Spleen (tissue), 11 donors: Measurements from ENCODE around the gene SH2D4B. TPM values are rescaled to one million over a fixed set of nuclear protein-coding genes. Genes with fewer than 3 reads are reported as not detected.
A peak's percentile ranks its signal among the peaks of the same experiment; 100 is the strongest.

Experiments used
- DNase-seq: peaks from one replicate; pipeline ENCODE4 v3.0.0-alpha.2; 2020
- H3K27ac ChIP-seq, 8 donors: fragments of 200-600 bp; sonication (generic) in 7 of 8; 1 replicate in 4 of 8; 2 replicates in 4 of 8; pipeline versions ENCODE4 v1.5.0 to v1.8.0; 2016 to 2021; ENCODE audit warnings: inconsistent platforms in 4 of 8, mild to moderate bottlenecking in 4 of 8, moderate library complexity in 1 of 8
- H3K27me3 ChIP-seq, 7 donors: fragments of 200-600 bp; sonication (generic) in 6 of 7; replicated peaks in 1 of 7; 1 replicate in 4 of 7; 2 replicates in 3 of 7; pipeline versions ENCODE4 v1.5.0 to v1.8.0; 2016 to 2021; ENCODE audit warnings: inconsistent platforms in 3 of 7, mild to moderate bottlenecking in 1 of 7
- H3K36me3 ChIP-seq, 6 donors: fragments of 200-600 bp; sonication (generic) in 5 of 6; 1 replicate in 4 of 6; 2 replicates in 2 of 6; pipeline versions ENCODE4 v1.5.0 to v1.8.0; 2016 to 2021; ENCODE audit warnings: inconsistent platforms in 2 of 6
- H3K4me1 ChIP-seq, 6 donors: fragments of 200-600 bp; sonication (generic) in 5 of 6; 1 replicate in 3 of 6; 2 replicates in 3 of 6; pipeline versions ENCODE4 v1.5.0 to v1.8.0; 2016 to 2021; ENCODE audit warnings: inconsistent platforms in 3 of 6
- H3K4me3 ChIP-seq, 8 donors: fragments of 200-600 bp; sonication (generic) in 7 of 8; 1 replicate in 4 of 8; 2 replicates in 4 of 8; pipeline versions ENCODE4 v1.5.0 to v1.8.0; 2016 to 2021; ENCODE audit warnings: inconsistent platforms in 4 of 8, mild to moderate bottlenecking in 4 of 8, moderate library complexity in 2 of 8
- H3K9me3 ChIP-seq, 8 donors: fragments of 200-600 bp; sonication (generic) in 7 of 8; 1 replicate in 4 of 8; 2 replicates in 4 of 8; pipeline versions ENCODE4 v1.5.0 to v1.8.0; 2016 to 2021; ENCODE audit warnings: inconsistent platforms in 4 of 8
- CTCF ChIP-seq, 11 experiments: fragments of 200-600 bp in 7 of 11; fragments of 450-650 bp in 4 of 11; sonication (generic) in 4 of 11; IDR thresholded peaks in 8 of 11; conservative IDR thresholded peaks in 3 of 11; 1 replicate in 7 of 11; 2 replicates in 4 of 11; pipeline versions ENCODE4 v1.4.0 to v1.8.0; 2016 to 2021; ENCODE audit warnings: antibody characterized with exemption in 11 of 11, inconsistent platforms in 4 of 11, mild to moderate bottlenecking in 1 of 11
- POLR2A ChIP-seq, 3 donors: fragments of 450-650 bp; IDR thresholded peaks; one replicate each; pipeline ENCODE4 v1.5.1; 2017; ENCODE audit warnings: antibody characterized with exemption in 3 of 3, mild to moderate bottlenecking in 1 of 3
- POLR2AphosphoS5 ChIP-seq, 3 donors: sonication (generic); formaldehyde crosslinking; IDR thresholded peaks; one replicate each; pipeline ENCODE4 v1.5.1; 2017; ENCODE audit warnings: antibody characterized with exemption in 3 of 3
- WGBS, 5 donors: extraction: QIAGEN DNeasy Blood & Tissue Kit in 3 of 5; methylation state at CpG; one replicate each; pipeline versions ENCODE4 v1.1.5 to v1.1.7; 2013 to 2018; 5-methylcytosine and 5-hydroxymethylcytosine counted together
- intact Hi-C: fragments of 100-400 bp; cut with DNase I; formaldehyde crosslinking; loops from one replicate; pipeline ENCODE4 v1.15.0; 2023; ENCODE audit warnings: low total_unique reads
- polyA plus RNA-seq, 3 donors: library from polyadenylated mRNA; stranded (reverse); fragments of 200-250 nt; gene quantifications; one replicate each; pipeline ENCODE4 v1.2.1, GENCODE V29; 2013
- total RNA-seq, 7 donors: library from RNA; depleted of rRNA in 3 of 7; stranded (reverse); fragments of >200 nt in 3 of 7; fragmentation: NEBNext Ultra II Directional in 4 of 7; extraction: Animal tissue kit (Norgen Biotek cat#: 25700) in 4 of 7; gene quantifications; one replicate each; pipeline versions ENCODE4 v1.1.0 to v1.2.1, GENCODE V29; 2016 to 2021
- donor health status: healthy with polysubstance abuse.
- donor health status: DM: no; HTN: no; CAD: no; lungs with moderate emphysema.
- donor health status: DM: no; HTN: no; CAD: no.
- donor health status: Bipolar disorder and iron deficiency.
- donor health status: healthy.
- donor health status: DM: no; HTN: no; CAD: no.
- donor health status: DM: yes; HTN: yes; CAD: no.

Gene SH2D4B
- total and polyA plus RNA-seq, 10 donors: 0.08 to 0.46 (median 0.12) TPM; not detected in 2

GRCh38 chr10:80518807-80519360 lies 18.8 kb upstream of the SH2D4B start:
- peak; percentile 77 for DNase-seq
- TF ChIP-seq POLR2A (IDR thresholded peaks at IDR 0.05) (no peak), POLR2AphosphoS5 (IDR thresholded peaks at IDR 0.05) (peak; percentile 25 to 44 (median 31))
- Histone ChIP-seq H3K4me1 (peaks cover 4 to 65% (median 33%) of the 10 kb centered on the region in 6 donors), H3K27ac (peak overlapping the region in 4 of 8 donors; percentile 22 to 73 (median 52)), H3K36me3 (peaks cover 4 to 91% (median 70%) of the 10 kb centered on the region in 6 donors), H3K27me3 (no peaks in the 10 kb centered on the region), H3K9me3 (no peaks in the 10 kb centered on the region), H3K4me3 (no peak overlapping the region)
- 51 to 68% (median 59%) methylated on average over 6 to 7 of the region's 7 CpGs for WGBS, 5 donors
- intact Hi-C loops: no loop called here

GRCh38 chr10:80519936-80520650 lies 17.6 kb upstream of the SH2D4B start:
- no peak overlapping the region for H3K27ac ChIP-seq
- no peak overlapping the region for H3K4me3 ChIP-seq
- peaks cover 4 to 79% (median 58%) of the 10 kb centered on the region in 6 donors for H3K36me3 ChIP-seq
- H3K9me3 ChIP-seq: no peaks in the 10 kb centered on the region
- intact Hi-C loops: no loop called here
- H3K4me1 ChIP-seq: peaks cover 4 to 78% (median 44%) of the 10 kb centered on the region in 6 donors
- WGBS, 5 donors: 85 to 95% (median 89%) methylated on average over 14 of the region's 14 CpGs
- peak in 1 of 3 donors; percentile 66 for TF ChIP-seq POLR2AphosphoS5 (IDR thresholded peaks at IDR 0.05)
- no peak for TF ChIP-seq CTCF (IDR thresholded peaks at IDR 0.05 in 8 of 11, conservative IDR thresholded peaks at IDR 0.05 in 3 of 11)
- DNase-seq: peak; percentile 56
- H3K27me3 ChIP-seq: no peaks in the 10 kb centered on the region

- Histone ChIP-seq H3K4me1 (peaks cover 4 to 82% (median 49%) of the 10 kb centered on the region in 6 donors), H3K36me3 (peaks cover 4 to 71% (median 50%) of the 10 kb centered on the region in 6 donors), H3K9me3 (no peaks in the 10 kb centered on the region), H3K27me3 (no peaks in the 10 kb centered on the region), H3K4me3 (no peak overlapping the region), H3K27ac (no peak overlapping the region)
- peak; percentile 71 for DNase-seq
- intact Hi-C loops: no loop called here
- TF ChIP-seq POLR2AphosphoS5 (IDR thresholded peaks at IDR 0.05) (peak; percentile 18 to 46 (median 34)), POLR2A (IDR thresholded peaks at IDR 0.05) (no peak), CTCF (IDR thresholded peaks at IDR 0.05 in 8 of 11, conservative IDR thresholded peaks at IDR 0.05 in 3 of 11) (no peak)
- 84 to 90% (median 88%) methylated on average over 8 to 10 of the region's 10 CpGs for WGBS, 5 donors
These were observed 16.8 kb upstream of the SH2D4B start for GRCh38 chr10:80520661-80521470.

GRCh38 chr10:80522756-80523363 lies 14.8 kb upstream of the SH2D4B start:
- no peak for DNase-seq
- peaks cover 4 to 82% (median 52%) of the 10 kb centered on the region in 6 donors for H3K4me1 ChIP-seq

More at GRCh38 chr10:80522756-80523363, 14.8 kb upstream of the SH2D4B start:
- Histone ChIP-seq H3K36me3 (peaks cover 0 to 51% (median 32%) of the 10 kb centered on the region in 6 donors), H3K27me3 (no peaks in the 10 kb centered on the region), H3K4me3 (no peak overlapping the region), H3K27ac (no peak overlapping the region), H3K9me3 (no peaks in the 10 kb centered on the region)
- WGBS, 5 donors: 73 to 87% (median 84%) methylated on average over 8 of the region's 8 CpGs
- TF ChIP-seq CTCF (IDR thresholded peaks at IDR 0.05 in 8 of 11, conservative IDR thresholded peaks at IDR 0.05 in 3 of 11): no peak
- TF ChIP-seq POLR2AphosphoS5 (IDR thresholded peaks at IDR 0.05): peak in 1 of 3 donors; percentile 56
- intact Hi-C loops: no loop called here
